Activated naive CD4-positive, alpha-beta T cell treated with anti-CD3 and anti-CD28 coated beads, Interleukin-2, amount 10 ng/mL, durations not matched to agents 7 days and 5 days (primary cell): ENCODE data around the gene BCL2L12.
"Not testable (repeated sequence)": the region's sequence is repeated elsewhere in the genome, so short reads cannot be mapped to it uniquely, and the experiment has no call there.

Experiments
- CTCF ChIA-PET: fragments of 350-600 bp; sonication (Branson Sonifier 250); formaldehyde crosslinking; loops from one replicate; lab custom pipeline; 2021; ENCODE audit warnings: antibody characterized with exemption; lab: Charles Lee
- DNase-seq: peaks from one replicate; pipeline ENCODE4 v3.0.0-alpha.2; 2020
- H3K27ac Mint-ChIP-seq: one replicate; pipeline ENCODE4 v1.8.0; 2021; ENCODE audit warnings: mild to moderate bottlenecking, moderate library complexity, mixed read lengths
- H3K27me3 Mint-ChIP-seq: one replicate; pipeline ENCODE4 v1.8.0; 2021; ENCODE audit warnings: mild to moderate bottlenecking, mixed read lengths
- H3K36me3 Mint-ChIP-seq: one replicate; pipeline ENCODE4 v1.8.0; 2021; ENCODE audit warnings: mixed read lengths
- H3K4me1 Mint-ChIP-seq: one replicate; pipeline ENCODE4 v1.8.0; 2021; ENCODE audit warnings: mixed read lengths
- H3K4me3 Mint-ChIP-seq: one replicate; pipeline ENCODE4 v1.8.0; 2021; ENCODE audit warnings: mild to moderate bottlenecking, moderate library complexity, mixed read lengths
- H3K9me3 Mint-ChIP-seq: one replicate; pipeline ENCODE4 v1.8.0; 2021; ENCODE audit warnings: mixed read lengths

The BCL2L12 gene, protein sequence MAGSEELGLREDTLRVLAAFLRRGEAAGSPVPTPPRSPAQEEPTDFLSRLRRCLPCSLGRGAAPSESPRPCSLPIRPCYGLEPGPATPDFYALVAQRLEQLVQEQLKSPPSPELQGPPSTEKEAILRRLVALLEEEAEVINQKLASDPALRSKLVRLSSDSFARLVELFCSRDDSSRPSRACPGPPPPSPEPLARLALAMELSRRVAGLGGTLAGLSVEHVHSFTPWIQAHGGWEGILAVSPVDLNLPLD

DNA sequence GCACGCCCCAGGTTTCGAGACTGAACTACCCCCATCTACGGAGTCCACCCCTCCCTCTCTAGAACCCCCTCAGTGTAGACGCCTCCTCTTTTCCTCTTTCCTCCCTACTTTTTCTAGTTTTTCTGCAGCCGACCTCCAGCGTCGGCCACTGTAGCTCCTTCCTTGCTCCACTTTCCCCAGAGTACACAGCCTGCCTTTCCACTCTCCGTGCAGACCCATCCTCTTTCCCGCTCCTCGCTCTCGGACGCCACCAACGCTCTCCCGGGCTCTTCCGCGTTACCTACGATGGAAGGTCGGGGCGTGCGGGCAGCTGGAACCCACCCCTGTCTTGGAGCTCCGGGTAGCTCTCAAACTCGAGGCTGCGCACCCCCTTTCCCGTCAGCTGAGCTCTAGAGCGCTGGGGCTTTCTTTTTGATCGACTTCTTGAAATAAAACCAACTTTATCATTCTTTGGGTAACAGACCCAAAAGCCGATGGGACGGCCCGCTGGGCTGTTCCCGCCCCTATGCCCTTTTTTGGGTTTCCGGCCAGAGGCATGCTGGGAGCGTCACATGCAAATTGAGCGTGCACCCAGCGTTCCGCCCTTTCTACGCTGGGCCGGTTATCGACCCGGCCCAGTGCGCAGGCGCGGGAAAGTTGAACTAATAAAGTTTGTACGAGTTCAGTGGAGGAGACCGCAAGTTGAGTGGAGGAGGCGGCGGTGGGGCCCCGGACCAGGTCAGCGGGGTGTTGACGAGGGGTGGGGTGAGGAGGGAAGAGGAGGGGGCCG lies at the start of gene BCL2L12, which contains the start of gene IRF3:
BCL2L12 (plus strand) TSS at position 583 of the 769 bp plus-strand sequence. CDS start 760 bp downstream, outside the sequence.
IRF3 (minus strand) TSS at position 507 of the 769 bp plus-strand sequence. CDS start 1,019 bp downstream, outside the sequence.
- CTCF ChIA-PET, result interaction anchor here (1.3 to 1.6 kb wide), 3 partner anchors 9 to 24 kb away, joined by 4 to 5 read pairs (median 4); partner anchors contain the start of gene SCAF1
- no peaks in the 10 kb centered on the region for H3K9me3 Mint-ChIP-seq
- no peaks in the 10 kb centered on the region for H3K27me3 Mint-ChIP-seq
- peaks cover 47% of the 10 kb centered on the region for H3K36me3 Mint-ChIP-seq
- peaks cover 43% of the 10 kb centered on the region for H3K4me1 Mint-ChIP-seq
- H3K27ac Mint-ChIP-seq, result peak within 1 kb of the TSS; percentile 100
- H3K4me3 Mint-ChIP-seq, result peak within 1 kb of the TSS; percentile 99
- peak; percentile 100 for DNase-seq

GRCh38 chr19:49616532-49616931 lies 49.2 kb upstream of the BCL2L12 start:
- Mint-ChIP-seq H3K9me3 (no peaks in the 10 kb centered on the region), H3K36me3 (peaks cover 50% of the 10 kb centered on the region), H3K27ac (no peak overlapping the region), H3K4me1 (peaks cover 3% of the 10 kb centered on the region), H3K27me3 (no peaks in the 10 kb centered on the region), H3K4me3 (no peak overlapping the region)
- DNase-seq, result no peak
- CTCF ChIA-PET, result interaction anchor here (1.0 kb wide), 1 partner anchor 56 kb away, joined by 3 read pairs; no protein-coding TSS in a partner anchor

DNA sequence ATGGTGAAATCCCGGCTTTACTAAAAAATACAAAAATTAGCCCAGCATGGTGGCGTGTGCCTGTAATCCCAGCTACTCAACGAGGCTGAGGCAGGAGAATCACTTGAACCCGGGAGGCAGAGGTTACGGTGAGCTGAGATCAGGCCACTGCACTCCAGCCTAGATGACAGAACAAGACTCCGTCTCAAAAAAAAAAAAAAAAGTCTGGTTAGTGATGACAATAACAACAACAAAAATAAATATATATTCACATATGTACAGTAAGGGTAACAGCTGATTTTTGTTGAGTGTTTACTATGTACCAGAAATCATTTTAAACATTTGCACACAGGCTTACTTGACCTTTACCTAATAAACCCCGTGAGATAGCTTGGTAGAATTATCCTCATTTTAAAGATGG lies 48.8 kb upstream of the BCL2L12 start:
- Mint-ChIP-seq H3K27ac (no peak overlapping the region), H3K4me1 (peaks cover 3% of the 10 kb centered on the region), H3K27me3 (no peaks in the 10 kb centered on the region), H3K36me3 (peaks cover 53% of the 10 kb centered on the region), H3K9me3 (no peaks in the 10 kb centered on the region), H3K4me3 (no peak overlapping the region)
- CTCF ChIA-PET, result interaction anchor here (1.0 kb wide), 1 partner anchor 56 kb away, joined by 3 read pairs; no protein-coding TSS in a partner anchor
- no peak for DNase-seq

DNA sequence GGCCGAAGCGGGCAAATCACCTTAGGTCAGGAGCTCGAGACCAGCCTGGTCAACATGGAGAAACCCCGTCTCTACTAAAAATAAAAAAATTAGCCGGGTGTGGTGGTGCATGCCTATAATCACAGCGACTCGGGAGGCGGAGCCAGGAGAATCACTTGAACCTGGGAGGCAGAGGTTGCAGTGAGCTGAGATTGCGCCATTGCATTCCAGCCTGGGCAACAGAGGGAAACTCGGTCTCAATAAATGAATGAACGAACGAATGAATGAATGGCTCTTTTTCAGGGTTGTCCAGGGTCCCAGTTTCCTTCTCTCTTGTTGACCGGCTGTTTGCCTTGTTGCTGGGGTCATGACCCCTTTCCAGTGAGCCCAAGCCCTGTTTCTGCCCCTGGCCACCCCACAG lies 47.9 kb upstream of the BCL2L12 start:
- H3K4me1 Mint-ChIP-seq, H3K9me3 Mint-ChIP-seq, H3K27me3 Mint-ChIP-seq, DNase-seq, H3K4me3 Mint-ChIP-seq, H3K27ac Mint-ChIP-seq, CTCF ChIA-PET: not testable (repeated sequence)
- peaks cover 55% of the 10 kb centered on the region for H3K36me3 Mint-ChIP-seq

DNA sequence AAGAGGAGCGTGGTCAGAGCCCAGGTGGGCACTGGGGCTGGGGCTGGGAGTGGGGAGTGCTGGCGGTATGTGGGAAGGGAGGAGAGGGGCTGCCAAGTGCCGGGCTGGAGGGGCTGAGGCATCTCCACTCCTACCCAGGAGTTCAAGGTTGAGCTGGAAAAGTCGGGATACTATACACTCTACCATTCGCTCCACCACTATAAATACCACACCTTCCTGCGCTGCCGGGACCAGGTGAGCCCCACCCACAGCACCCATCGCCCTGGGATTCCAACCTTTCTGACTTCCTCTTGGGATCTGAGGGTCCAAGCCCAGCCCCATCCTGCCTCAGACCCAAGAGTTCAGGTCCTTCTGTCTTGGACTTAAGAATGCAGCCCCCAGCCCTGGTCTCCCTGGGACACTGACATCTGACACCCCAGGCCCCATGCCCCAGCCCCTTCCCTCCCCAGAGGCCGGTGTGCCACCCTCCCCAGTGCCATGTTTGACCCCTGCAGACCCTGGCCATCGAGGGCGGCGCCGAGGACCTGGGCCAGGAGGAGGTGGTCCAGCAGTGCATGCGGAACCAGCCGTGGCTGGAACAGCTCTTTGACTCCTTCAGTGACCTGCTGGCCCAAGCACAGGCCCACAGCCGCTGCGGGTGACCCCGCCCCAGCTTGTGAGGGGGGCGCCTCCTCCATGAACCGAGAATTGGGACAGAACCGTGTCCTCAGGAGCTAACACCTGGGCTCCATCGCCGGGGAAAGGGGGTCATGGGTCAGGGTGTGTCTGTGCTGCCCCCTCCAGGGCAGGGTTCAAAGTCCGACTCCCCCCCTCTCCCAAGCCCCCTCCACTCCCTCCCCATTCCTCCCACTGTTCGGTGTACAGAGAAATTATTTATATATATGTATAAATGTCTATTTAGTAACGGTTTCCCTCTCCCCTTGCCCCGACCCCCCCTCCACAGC lies 40.5 kb upstream of the BCL2L12 start:
- peaks cover 42% of the 10 kb centered on the region for H3K36me3 Mint-ChIP-seq
- H3K27ac Mint-ChIP-seq, result no peak overlapping the region
- H3K27me3 Mint-ChIP-seq, result no peaks in the 10 kb centered on the region
- no peaks in the 10 kb centered on the region for H3K4me1 Mint-ChIP-seq
- H3K9me3 Mint-ChIP-seq, result no peaks in the 10 kb centered on the region
- no peak overlapping the region for H3K4me3 Mint-ChIP-seq
- no peak for DNase-seq
- CTCF ChIA-PET, result no interaction called here

- no peak overlapping the region for H3K4me3 Mint-ChIP-seq
- DNase-seq, result no peak
- H3K9me3 Mint-ChIP-seq, result no peaks in the 10 kb centered on the region
- no peaks in the 10 kb centered on the region for H3K27me3 Mint-ChIP-seq
- H3K27ac Mint-ChIP-seq, result no peak overlapping the region
- peaks cover 42% of the 10 kb centered on the region for H3K36me3 Mint-ChIP-seq
- CTCF ChIA-PET, result no interaction called here
- no peaks in the 10 kb centered on the region for H3K4me1 Mint-ChIP-seq
Measured at GRCh38 chr19:49626226-49626625, 39.5 kb upstream of the BCL2L12 start.

GRCh38 chr19:49629659-49630058 lies 36.1 kb upstream of the BCL2L12 start:
- DNase-seq, result no peak
- CTCF ChIA-PET, result no interaction called here
- Mint-ChIP-seq H3K4me3 (no peak overlapping the region), H3K9me3 (no peaks in the 10 kb centered on the region), H3K36me3 (peaks cover 15% of the 10 kb centered on the region), H3K4me1 (no peaks in the 10 kb centered on the region), H3K27ac (no peak overlapping the region), H3K27me3 (no peaks in the 10 kb centered on the region)

- Mint-ChIP-seq H3K9me3 (no peaks in the 10 kb centered on the region), H3K36me3 (peaks cover 17% of the 10 kb centered on the region), H3K4me3 (no peak overlapping the region), H3K27me3 (peaks cover 4% of the 10 kb centered on the region), H3K4me1 (peaks cover 4% of the 10 kb centered on the region), H3K27ac (peak overlapping the region; percentile 21)
- DNase-seq, result no peak
- CTCF ChIA-PET, result no interaction called here
Measured at GRCh38 chr19:49631014-49631588, 34.6 kb upstream of the BCL2L12 start.

GRCh38 chr19:49631610-49632192 lies 34.0 kb upstream of the BCL2L12 start:
- Mint-ChIP-seq H3K9me3 (no peaks in the 10 kb centered on the region), H3K27me3 (peaks cover 10% of the 10 kb centered on the region), H3K4me1 (peaks cover 4% of the 10 kb centered on the region), H3K36me3 (peaks cover 16% of the 10 kb centered on the region), H3K4me3 (no peak overlapping the region), H3K27ac (no peak overlapping the region)
- CTCF ChIA-PET, result no interaction called here
- no peak for DNase-seq

GRCh38 chr19:49632576-49632975 lies 33.2 kb upstream of the BCL2L12 start:
- Mint-ChIP-seq H3K4me1 (peaks cover 7% of the 10 kb centered on the region), H3K27me3 (peaks cover 11% of the 10 kb centered on the region), H3K27ac (no peak overlapping the region), H3K36me3 (peaks cover 9% of the 10 kb centered on the region), H3K4me3 (no peak overlapping the region), H3K9me3 (no peaks in the 10 kb centered on the region)
- no peak for DNase-seq
- CTCF ChIA-PET, result no interaction called here

DNA sequence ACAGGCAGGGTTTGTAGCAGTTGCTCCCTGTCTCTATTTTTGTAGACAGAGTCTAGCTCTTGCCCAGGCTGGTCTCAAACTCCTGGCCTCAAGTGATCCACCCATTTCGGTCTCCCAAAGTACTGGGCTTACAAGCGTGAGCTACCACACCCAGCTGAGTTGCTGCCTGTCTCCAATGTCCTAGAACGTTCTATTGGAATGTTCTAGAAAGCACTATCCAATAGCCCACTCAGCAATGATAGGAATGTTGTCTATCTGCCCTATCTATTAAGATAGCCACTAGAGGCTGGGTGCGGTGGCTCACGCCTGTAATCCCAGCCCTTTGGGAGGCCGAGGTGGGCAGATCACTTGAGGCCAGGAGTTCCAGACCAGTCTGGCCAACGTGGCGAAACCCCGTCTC lies 32.5 kb upstream of the BCL2L12 start:
- peaks cover 14% of the 10 kb centered on the region for H3K27me3 Mint-ChIP-seq
- H3K27ac Mint-ChIP-seq, CTCF ChIA-PET, DNase-seq, H3K9me3 Mint-ChIP-seq, H3K36me3 Mint-ChIP-seq, H3K4me3 Mint-ChIP-seq: not testable (repeated sequence)
- H3K4me1 Mint-ChIP-seq, result peaks cover 14% of the 10 kb centered on the region

- Mint-ChIP-seq H3K36me3 (peaks cover 1% of the 10 kb centered on the region), H3K27ac (peak overlapping the region; percentile 16), H3K27me3 (peaks cover 25% of the 10 kb centered on the region), H3K4me1 (peaks cover 33% of the 10 kb centered on the region), H3K9me3 (no peaks in the 10 kb centered on the region), H3K4me3 (no peak overlapping the region)
- DNase-seq, result no peak
- CTCF ChIA-PET, result no interaction called here
Measured at GRCh38 chr19:49635530-49636232, 30.1 kb upstream of the BCL2L12 start.
